HG03066 (cell line): ENCODE data around the gene MSX1.

Experiments
- ATAC-seq: cut with Tn5 transposase; IDR thresholded peaks from one replicate; pipeline ENCODE4 v1.9.1; 2021; ENCODE audit warnings: low read depth; ENCODE audit not compliant: unreplicated experiment

MSX1 gene

GRCh38 chr4:4838936-4839810 lies 20.3 kb upstream of the MSX1 start:
- no peak for ATAC-seq

GRCh38 chr4:4840351-4840750 lies 19.1 kb upstream of the MSX1 start:
- no peak for ATAC-seq

GRCh38 chr4:4841156-4841555 lies 18.3 kb upstream of the MSX1 start:
- no peak for ATAC-seq

GRCh38 chr4:4842476-4843441 lies 16.7 kb upstream of the MSX1 start:
- no peak for ATAC-seq

GRCh38 chr4:4843635-4844291 lies 15.7 kb upstream of the MSX1 start:
- ATAC-seq, result no peak

- no peak for ATAC-seq
These were observed 14.4 kb upstream of the MSX1 start for GRCh38 chr4:4845027-4845426.

GRCh38 chr4:4847011-4847410 lies 12.5 kb upstream of the MSX1 start:
- no peak for ATAC-seq

GRCh38 chr4:4848540-4848939 lies 10.9 kb upstream of the MSX1 start:
- no peak for ATAC-seq

- no peak for ATAC-seq
These were observed 10.4 kb upstream of the MSX1 start for GRCh38 chr4:4849106-4849505.

GRCh38 chr4:4849524-4850193 lies 9.8 kb upstream of the MSX1 start:
- no peak for ATAC-seq

GRCh38 chr4:4851081-4851480 lies 8.4 kb upstream of the MSX1 start:
- ATAC-seq, result no peak

GRCh38 chr4:4851906-4852305 lies 7.6 kb upstream of the MSX1 start:
- ATAC-seq, result no peak

- ATAC-seq, result no peak
These were observed 6.7 kb upstream of the MSX1 start for GRCh38 chr4:4852591-4853362.

- ATAC-seq, result no peak
These were observed 6.1 kb upstream of the MSX1 start for GRCh38 chr4:4853371-4853823.

- ATAC-seq, result no peak
These were observed 5.4 kb upstream of the MSX1 start for GRCh38 chr4:4853921-4854648.

- no peak for ATAC-seq
These were observed 4.7 kb upstream of the MSX1 start for GRCh38 chr4:4854649-4855295.

GRCh38 chr4:4855301-4856070 lies 4.0 kb upstream of the MSX1 start:
- no peak for ATAC-seq
